HG03103 (cell line): ENCODE measurements around the gene OGFOD3.
"Not testable (repeated sequence)": the region's sequence is repeated elsewhere in the genome, so short reads cannot be mapped to it uniquely, and the experiment has no call there.

Experiments used
- ATAC-seq: cut with Tn5 transposase; IDR thresholded peaks from one replicate; pipeline ENCODE4 v1.9.1; 2021; ENCODE audit warnings: low read depth; ENCODE audit not compliant: unreplicated experiment

OGFOD3 gene

GRCh38 chr17:82359451-82360074, 58.8 kb downstream of the OGFOD3 start:
- ATAC-seq = not testable (repeated sequence)

- ATAC-seq = no peak
Measured at GRCh38 chr17:82358465-82359350, 59.7 kb downstream of the OGFOD3 start, which contains the start of gene TEX19. Gene TEX19, plus strand, starts transcription at chr17:82359247. Its CDS starts 2,904 bp downstream, at chr17:82362151.

GRCh38 chr17:82357394-82357793, 61.0 kb downstream of the OGFOD3 start:
- no peak for ATAC-seq

- no peak for ATAC-seq
Measured at GRCh38 chr17:82356845-82357355, 61.5 kb downstream of the OGFOD3 start.

GRCh38 chr17:82355770-82356427, 62.5 kb downstream of the OGFOD3 start:
- no peak for ATAC-seq

GRCh38 chr17:82354804-82355308, 63.5 kb downstream of the OGFOD3 start:
- ATAC-seq = no peak

- no peak for ATAC-seq
Measured at GRCh38 chr17:82353484-82353883, 64.9 kb downstream of the OGFOD3 start.

- ATAC-seq = no peak
Measured at GRCh38 chr17:82351713-82352488, 66.5 kb downstream of the OGFOD3 start.

GRCh38 chr17:82351254-82351712, 67.1 kb downstream of the OGFOD3 start:
- no peak for ATAC-seq

GRCh38 chr17:82350182-82351030, 68.0 kb downstream of the OGFOD3 start:
- ATAC-seq = no peak

GRCh38 chr17:82349287-82349701, 69.1 kb downstream of the OGFOD3 start:
- ATAC-seq = no peak

GRCh38 chr17:82348866-82349265, 69.5 kb downstream of the OGFOD3 start:
- no peak for ATAC-seq

- ATAC-seq = no peak
Measured at GRCh38 chr17:82348434-82348833, 70.0 kb downstream of the OGFOD3 start.

GRCh38 chr17:82347994-82348393, 70.4 kb downstream of the OGFOD3 start:
- not testable (repeated sequence) for ATAC-seq

- ATAC-seq = no peak
Measured at GRCh38 chr17:82346342-82347300, 71.8 kb downstream of the OGFOD3 start.

- no peak for ATAC-seq
Measured at GRCh38 chr17:82345151-82345976, 73.0 kb downstream of the OGFOD3 start.
